ENCODE data around the gene DOK4. TPM values are rescaled to one million over a fixed set of nuclear protein-coding genes. Genes with fewer than 3 reads are reported as not detected.

DOK4 gene
- total and polyA plus RNA-seq, 4 experiments from 2014 or later, result 1.7 to 3.0 (median 2.7) TPM

DNA sequence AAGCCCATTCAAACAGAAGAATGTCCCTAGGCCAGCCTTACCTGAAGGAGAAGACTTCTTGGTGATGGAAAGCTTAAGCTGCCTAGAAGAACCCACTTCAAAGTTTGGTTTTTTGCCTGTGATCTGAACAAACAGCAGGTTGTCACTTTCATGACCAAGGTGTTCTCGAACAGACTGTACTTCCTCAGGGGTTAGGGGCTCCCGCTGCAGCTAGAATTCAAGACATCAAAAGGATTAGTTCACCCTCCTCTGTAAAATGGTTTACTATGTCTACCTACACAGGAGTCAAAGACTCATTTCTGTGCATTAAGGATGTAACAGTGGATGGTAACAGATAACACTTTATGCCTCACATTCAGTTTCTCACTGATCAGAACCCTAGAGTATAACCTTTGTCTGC is 52.3 kb downstream of the DOK4 start:
- H3K36me3 ChIP-seq (ENCODE audit: insufficient read depth, low read length), result peaks cover 57% of the 10 kb centered on the region
- H3K27ac Mint-ChIP-seq, result peak overlapping the region in 3 of 7 donors; percentile 36 to 60 (median 47)

DNA sequence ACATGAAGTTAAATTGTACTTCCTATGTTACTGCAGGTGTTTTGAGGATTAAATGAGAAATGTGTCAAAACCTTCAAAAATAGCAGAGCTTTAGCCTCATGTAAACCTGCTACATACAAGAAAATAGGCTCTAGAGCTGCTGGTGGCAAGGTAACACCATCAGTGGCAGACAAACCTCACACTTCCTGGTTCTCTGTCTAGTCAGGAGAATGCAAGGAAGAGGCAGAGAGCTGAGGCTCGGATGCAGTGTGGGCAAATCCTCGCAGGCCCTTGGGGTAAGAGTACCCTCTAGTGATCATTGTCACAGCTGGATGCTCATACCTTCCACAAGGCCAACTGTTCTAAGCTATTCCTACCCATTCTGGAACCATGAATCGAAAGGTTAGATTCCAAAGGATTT is 53.3 kb downstream of the DOK4 start:
- Histone ChIP-seq H3K27me3 (ENCODE audit: insufficient read depth, low read length) (no peaks in the 10 kb centered on the region), H3K9me3 (ENCODE audit: control insufficient read depth in 1 of 2, low read length in 2 of 2) (no peaks in the 10 kb centered on the region), H3K27ac (ENCODE audit: low read depth, low read length) (no peak overlapping the region), H3K4me1 (ENCODE audit: insufficient read depth, low read length) (no peaks in the 10 kb centered on the region), H3K36me3 (ENCODE audit: insufficient read depth, low read length) (peaks cover 61% of the 10 kb centered on the region), H3K4me3 (ENCODE audit: low read length in 2 of 2) (no peak overlapping the region)
- H3K36me3 Mint-ChIP-seq, result peaks cover 57 to 78% of the 10 kb centered on the region in 2 donors
- no peak for DNase-seq
- H3K4me3 Mint-ChIP-seq, result no peak overlapping the region
- no peaks in the 10 kb centered on the region for H3K9me3 Mint-ChIP-seq
- CTCF ChIA-PET (ENCODE audit: partially characterized antibody), result interaction anchor here (1.5 to 2.5 kb wide), 2 partner anchors 14 to 15 kb away, joined by 3 to 22 read pairs; no protein-coding TSS in a partner anchor
- POLR2A ChIA-PET (ENCODE audit: partially characterized antibody), result no interaction called here
- intact Hi-C loops (cut with micrococcal nuclease), result no loop called here
- H3K4me1 Mint-ChIP-seq, result peaks cover 0 to 3% (median 1%) of the 10 kb centered on the region in 4 donors
- H3K27me3 Mint-ChIP-seq, result no peaks in the 10 kb centered on the region
- H3K27ac Mint-ChIP-seq, result peak overlapping the region in 2 of 7 donors; percentile 64 to 75

More for the DNA sequence above, 52.3 kb downstream of the DOK4 start:
- Histone ChIP-seq H3K27ac (ENCODE audit: low read depth, low read length) (no peak overlapping the region), H3K4me3 (ENCODE audit: low read length in 2 of 2) (no peak overlapping the region), H3K9me3 (ENCODE audit: control insufficient read depth in 1 of 2, low read length in 2 of 2) (no peaks in the 10 kb centered on the region), H3K4me1 (ENCODE audit: insufficient read depth, low read length) (no peaks in the 10 kb centered on the region), H3K27me3 (ENCODE audit: insufficient read depth, low read length) (no peaks in the 10 kb centered on the region)
- CTCF ChIA-PET (ENCODE audit: partially characterized antibody), result interaction anchor here (2.5 kb wide), 1 partner anchor 16 kb away, joined by 22 read pairs; no protein-coding TSS in a partner anchor
- Mint-ChIP-seq H3K36me3 (peaks cover 58 to 79% of the 10 kb centered on the region in 2 donors), H3K4me1 (peaks cover 0 to 4% (median 2%) of the 10 kb centered on the region in 4 donors), H3K9me3 (peaks cover 0 to 2% (median 0%) of the 10 kb centered on the region in 8 donors), H3K4me3 (peak overlapping the region in 1 of 8 donors; percentile 31), H3K27me3 (no peaks in the 10 kb centered on the region)
- peak in 1 of 5 donors; percentile 24 for DNase-seq
- intact Hi-C loops (cut with micrococcal nuclease), result no loop called here
- POLR2A ChIA-PET (ENCODE audit: partially characterized antibody), result no interaction called here

DNA sequence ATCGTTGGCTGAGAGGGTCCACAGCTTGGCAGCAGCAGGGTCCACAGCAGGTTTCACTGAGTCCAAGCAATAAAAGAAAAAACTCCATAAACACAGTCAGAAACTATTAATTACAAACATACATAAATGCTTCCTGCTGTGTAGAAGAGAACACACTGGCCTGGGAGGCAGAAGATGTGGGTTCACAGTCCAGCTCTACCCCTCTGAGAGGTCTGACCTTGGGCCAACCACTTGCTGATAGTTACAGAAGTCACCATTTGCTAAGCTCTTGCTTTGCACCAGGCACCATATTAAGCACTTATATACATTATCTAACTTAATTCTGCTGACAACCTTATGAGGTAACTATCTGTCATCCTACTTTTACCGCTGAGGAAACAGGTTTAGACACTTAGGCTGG is 53.8 kb downstream of the DOK4 start:
- Histone ChIP-seq H3K27ac (ENCODE audit: low read depth, low read length) (no peak overlapping the region), H3K9me3 (ENCODE audit: control insufficient read depth in 1 of 2, low read length in 2 of 2) (no peaks in the 10 kb centered on the region), H3K4me1 (ENCODE audit: insufficient read depth, low read length) (no peaks in the 10 kb centered on the region), H3K4me3 (ENCODE audit: low read length in 2 of 2) (no peak overlapping the region), H3K27me3 (ENCODE audit: insufficient read depth, low read length) (no peaks in the 10 kb centered on the region), H3K36me3 (ENCODE audit: insufficient read depth, low read length) (peaks cover 61% of the 10 kb centered on the region)
- ChIA-PET POLR2A (ENCODE audit: partially characterized antibody) (no interaction called here), CTCF (ENCODE audit: partially characterized antibody) (interaction anchor here (1.5 to 2.5 kb wide), 2 partner anchors 14 kb away, joined by 3 to 22 read pairs; no protein-coding TSS in a partner anchor)
- Mint-ChIP-seq H3K27me3 (no peaks in the 10 kb centered on the region), H3K36me3 (peaks cover 60 to 80% of the 10 kb centered on the region in 2 donors), H3K4me3 (no peak overlapping the region), H3K27ac (no peak overlapping the region), H3K4me1 (peaks cover 0 to 3% (median 1%) of the 10 kb centered on the region in 4 donors), H3K9me3 (no peaks in the 10 kb centered on the region)
- intact Hi-C loops (cut with micrococcal nuclease), result no loop called here
- DNase-seq, result no peak

DNA sequence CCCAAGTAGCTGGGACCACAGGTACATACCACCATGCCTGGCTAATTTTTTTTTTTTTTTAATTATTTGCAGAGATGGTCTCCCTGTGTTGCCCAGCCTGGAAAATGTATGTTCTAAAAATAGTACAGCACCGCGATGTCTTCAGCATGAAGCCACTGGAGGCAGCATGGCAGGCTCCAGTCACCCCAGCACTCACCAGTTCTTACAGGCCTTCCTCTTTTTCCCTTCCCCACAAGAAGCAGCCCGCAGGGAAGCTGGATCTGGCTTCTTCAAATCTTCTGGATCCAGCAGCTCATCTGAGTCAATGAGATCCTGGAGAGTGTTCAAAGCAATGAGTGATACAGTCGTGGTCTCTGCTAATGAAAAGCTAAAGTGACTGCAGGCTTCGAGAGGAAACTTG is 55.3 kb downstream of the DOK4 start:
- Histone ChIP-seq H3K27ac (ENCODE audit: low read depth, low read length) (no peak overlapping the region), H3K36me3 (ENCODE audit: insufficient read depth, low read length) (peaks cover 61% of the 10 kb centered on the region), H3K4me3 (ENCODE audit: low read length in 2 of 2) (no peak overlapping the region), H3K27me3 (ENCODE audit: insufficient read depth, low read length) (no peaks in the 10 kb centered on the region), H3K4me1 (ENCODE audit: insufficient read depth, low read length) (no peaks in the 10 kb centered on the region), H3K9me3 (ENCODE audit: control insufficient read depth in 1 of 2, low read length in 2 of 2) (no peaks in the 10 kb centered on the region)
- no peak for DNase-seq
- Mint-ChIP-seq H3K36me3 (peaks cover 66 to 78% of the 10 kb centered on the region in 2 donors), H3K9me3 (no peaks in the 10 kb centered on the region), H3K27ac (no peak overlapping the region), H3K4me1 (peaks cover 0 to 3% (median 1%) of the 10 kb centered on the region in 4 donors), H3K27me3 (no peaks in the 10 kb centered on the region), H3K4me3 (no peak overlapping the region)
- intact Hi-C loops (cut with micrococcal nuclease), result no loop called here
- ChIA-PET POLR2A (ENCODE audit: partially characterized antibody) (no interaction called here), CTCF (ENCODE audit: partially characterized antibody) (interaction anchor here (2.1 kb wide), 1 partner anchor 13 kb away, joined by 16 read pairs; no protein-coding TSS in a partner anchor)

DNA sequence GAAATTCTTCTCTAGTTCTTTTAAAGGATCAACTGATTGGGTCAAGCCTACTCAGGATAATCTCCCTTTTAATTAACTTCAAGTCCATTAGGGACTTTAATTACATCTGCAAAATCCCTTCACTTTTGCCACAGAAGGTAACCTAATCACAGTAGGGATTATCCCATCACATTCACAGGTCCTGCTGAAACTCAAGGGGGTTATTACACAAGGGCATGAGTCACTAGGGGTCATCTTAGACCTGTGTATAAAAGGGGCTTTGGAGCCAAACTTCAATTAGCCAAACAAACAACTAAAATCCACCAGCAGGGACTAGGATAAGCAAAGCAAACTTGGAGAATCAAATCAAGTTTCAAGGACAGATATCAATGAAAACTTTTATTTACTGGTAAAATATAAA is 58.5 kb downstream of the DOK4 start:
- Mint-ChIP-seq H3K36me3 (peaks cover 43 to 47% of the 10 kb centered on the region in 2 donors), H3K27me3 (no peaks in the 10 kb centered on the region), H3K27ac (no peak overlapping the region), H3K4me1 (no peaks in the 10 kb centered on the region), H3K9me3 (no peaks in the 10 kb centered on the region), H3K4me3 (no peak overlapping the region)
- Histone ChIP-seq H3K36me3 (ENCODE audit: insufficient read depth, low read length) (peaks cover 39% of the 10 kb centered on the region), H3K27ac (ENCODE audit: low read depth, low read length) (no peak overlapping the region), H3K27me3 (ENCODE audit: insufficient read depth, low read length) (no peaks in the 10 kb centered on the region), H3K4me3 (ENCODE audit: low read length in 2 of 2) (no peak overlapping the region), H3K9me3 (ENCODE audit: control insufficient read depth in 1 of 2, low read length in 2 of 2) (no peaks in the 10 kb centered on the region), H3K4me1 (ENCODE audit: insufficient read depth, low read length) (no peaks in the 10 kb centered on the region)
- DNase-seq, result no peak
- intact Hi-C loops (cut with micrococcal nuclease), result no loop called here
- ChIA-PET POLR2A (ENCODE audit: partially characterized antibody) (no interaction called here), CTCF (ENCODE audit: partially characterized antibody) (no interaction called here)

DNA sequence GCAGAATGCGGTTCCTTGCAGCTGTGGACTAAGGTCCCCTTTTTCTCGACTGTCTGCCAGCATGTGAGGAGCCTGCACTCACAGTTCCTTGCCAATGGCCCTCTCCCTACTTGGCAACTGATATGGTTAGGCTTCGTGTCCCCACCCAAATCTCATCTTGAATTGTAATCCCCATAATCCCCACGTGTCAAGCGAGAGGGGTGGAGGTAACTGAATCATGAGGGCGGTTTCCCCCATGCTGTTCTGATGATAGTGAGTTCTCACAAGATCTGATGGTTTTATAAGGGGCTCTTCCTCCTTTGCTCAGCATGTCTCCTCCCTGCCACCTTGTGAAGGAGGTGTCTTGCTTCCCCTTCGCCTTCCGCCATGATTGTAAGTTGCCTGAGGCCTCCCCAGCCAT is 59.0 kb downstream of the DOK4 start:
- peaks cover 42 to 43% of the 10 kb centered on the region in 2 donors for H3K36me3 Mint-ChIP-seq
- DNase-seq, result no peak
- H3K36me3 ChIP-seq (ENCODE audit: insufficient read depth, low read length), result peaks cover 34% of the 10 kb centered on the region

DNA sequence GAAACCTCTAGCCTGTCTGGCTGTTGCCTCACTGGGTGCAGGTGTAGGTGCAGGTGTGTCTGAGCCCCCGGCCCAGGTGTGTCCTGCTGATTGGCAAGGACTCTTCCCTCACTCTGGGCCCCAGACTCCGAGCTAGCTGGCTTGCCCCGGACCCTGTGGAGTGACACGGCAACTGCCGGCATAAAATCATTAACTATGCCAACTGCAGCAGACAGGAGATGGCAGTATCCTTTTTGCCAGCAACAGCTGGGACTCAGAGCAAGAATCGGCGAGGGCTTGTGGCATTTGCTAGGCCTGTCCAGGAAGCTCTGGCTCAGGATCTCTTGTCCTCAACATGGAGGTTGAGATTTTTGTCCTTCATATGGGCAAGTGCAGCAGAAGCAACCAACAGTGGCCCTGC is 59.9 kb downstream of the DOK4 start:
- no peak for DNase-seq
- Histone ChIP-seq H3K4me3 (ENCODE audit: low read length in 2 of 2) (no peak overlapping the region), H3K27ac (ENCODE audit: low read depth, low read length) (no peak overlapping the region), H3K36me3 (ENCODE audit: insufficient read depth, low read length) (peaks cover 29% of the 10 kb centered on the region), H3K4me1 (ENCODE audit: insufficient read depth, low read length) (no peaks in the 10 kb centered on the region), H3K27me3 (ENCODE audit: insufficient read depth, low read length) (no peaks in the 10 kb centered on the region), H3K9me3 (ENCODE audit: control insufficient read depth in 1 of 2, low read length in 2 of 2) (no peaks in the 10 kb centered on the region)
- H3K4me3 Mint-ChIP-seq, result no peak overlapping the region
- POLR2A ChIA-PET (ENCODE audit: partially characterized antibody), result interaction anchor here (1.3 kb wide), 1 partner anchor 21 kb away, joined by 3 read pairs; the partner anchor contains the start of genes CIAPIN1 and COQ9
- intact Hi-C loops (cut with micrococcal nuclease), result no loop called here
- H3K27ac Mint-ChIP-seq, result no peak overlapping the region
- peaks cover 37 to 39% of the 10 kb centered on the region in 2 donors for H3K36me3 Mint-ChIP-seq
- H3K27me3 Mint-ChIP-seq, result no peaks in the 10 kb centered on the region
- CTCF ChIA-PET (ENCODE audit: partially characterized antibody), result interaction anchor here (1.8 kb wide), 1 partner anchor 9 kb away, joined by 7 read pairs; no protein-coding TSS in a partner anchor
- H3K4me1 Mint-ChIP-seq, result peaks cover 0 to 6% (median 2%) of the 10 kb centered on the region in 4 donors
- H3K9me3 Mint-ChIP-seq, result peaks cover 0 to 2% (median 0%) of the 10 kb centered on the region in 8 donors

More for the DNA sequence above, 59.0 kb downstream of the DOK4 start:
- ChIA-PET CTCF (ENCODE audit: partially characterized antibody) (interaction anchor here (1.8 kb wide), 1 partner anchor 10 kb away, joined by 7 read pairs; no protein-coding TSS in a partner anchor), POLR2A (ENCODE audit: partially characterized antibody) (no interaction called here)
- Mint-ChIP-seq H3K27ac (no peak overlapping the region), H3K4me1 (peaks cover 0 to 3% (median under 1%) of the 10 kb centered on the region in 4 donors), H3K27me3 (no peaks in the 10 kb centered on the region), H3K9me3 (peaks cover 0 to 1% (median 0%) of the 10 kb centered on the region in 8 donors), H3K4me3 (no peak overlapping the region)
- intact Hi-C loops (cut with micrococcal nuclease), result no loop called here
- H3K4me3 ChIP-seq (ENCODE audit: low read length in 2 of 2), result no peak overlapping the region
- no peak overlapping the region for H3K27ac ChIP-seq (ENCODE audit: low read depth, low read length)
- no peaks in the 10 kb centered on the region for H3K27me3 ChIP-seq (ENCODE audit: insufficient read depth, low read length)
- H3K9me3 ChIP-seq (ENCODE audit: control insufficient read depth in 1 of 2, low read length in 2 of 2), result no peaks in the 10 kb centered on the region
- no peaks in the 10 kb centered on the region for H3K4me1 ChIP-seq (ENCODE audit: insufficient read depth, low read length)
